HG03558 (cell line): Measurements from ENCODE around the gene MYO1G.

Experiments used
- ATAC-seq: cut with Tn5 transposase; IDR thresholded peaks from one replicate; pipeline ENCODE4 v1.9.1; 2021; ENCODE audit warnings: moderate number of reproducible peaks; ENCODE audit not compliant: unreplicated experiment; ENCODE audit errors: extremely low read depth

The MYO1G gene

GRCh38 chr7:44969701-44970522 lies 8.9 kb downstream of the MYO1G start:
- no peak for ATAC-seq

GRCh38 chr7:44969049-44969700 lies 9.6 kb downstream of the MYO1G start:
- ATAC-seq = no peak

GRCh38 chr7:44967571-44968446 lies 11.0 kb downstream of the MYO1G start:
- ATAC-seq = no peak

- ATAC-seq = no peak
Observed at GRCh38 chr7:44966731-44967538, 11.9 kb downstream of the MYO1G start.

GRCh38 chr7:44965937-44966730 lies 12.7 kb downstream of the MYO1G start:
- no peak for ATAC-seq

- no peak for ATAC-seq
Observed at GRCh38 chr7:44965441-44965903, 13.3 kb downstream of the MYO1G start.

GRCh38 chr7:44964831-44965440 lies 13.9 kb downstream of the MYO1G start:
- no peak for ATAC-seq

GRCh38 chr7:44964384-44964830 lies 14.4 kb downstream of the MYO1G start:
- ATAC-seq = no peak

- ATAC-seq = no peak
Observed at GRCh38 chr7:44963364-44964290, 15.2 kb downstream of the MYO1G start.

GRCh38 chr7:44962483-44963251 lies 16.1 kb downstream of the MYO1G start:
- ATAC-seq = no peak

GRCh38 chr7:44961844-44962482 lies 16.9 kb downstream of the MYO1G start:
- ATAC-seq = no peak

- ATAC-seq = no peak
Observed at GRCh38 chr7:44960011-44960580, 18.7 kb downstream of the MYO1G start.

GRCh38 chr7:44959433-44959951 lies 19.3 kb downstream of the MYO1G start:
- ATAC-seq = no peak

GRCh38 chr7:44958645-44959344 lies 20.0 kb downstream of the MYO1G start:
- ATAC-seq = no peak

GRCh38 chr7:44956157-44956766 lies 22.6 kb downstream of the MYO1G start:
- ATAC-seq = no peak
